ENCODE results near the gene RUSF1.

Gene RUSF1

GRCh38 chr16:31488468-31489297, 19.5 kb downstream of the RUSF1 start:
- Histone ChIP-seq H3K27ac (no peak overlapping the region), H3K4me3 (ENCODE audit: low read depth in 1 of 2, low read length in 1 of 2) (peak overlapping the region; percentile 67 to 90)
- no peak for TF ChIP-seq CTCF (IDR thresholded peaks at IDR 0.05)

GRCh38 chr16:31487720-31488467, 20.3 kb downstream of the RUSF1 start:
- no peaks in the 10 kb centered on the region for H3K9me3 ChIP-seq

More at GRCh38 chr16:31488468-31489297, 19.5 kb downstream of the RUSF1 start:
- Histone ChIP-seq H3K27me3 (peaks cover 34% of the 10 kb centered on the region), H3K36me3 (peaks cover 23% of the 10 kb centered on the region), H3K4me1 (ENCODE audit: control insufficient read depth in 1 of 2, insufficient read depth in 1 of 2, low read depth in 1 of 2, low read length in 1 of 2) (peaks cover 13 to 15% of the 10 kb centered on the region in 2 experiments), H3K9me3 (no peaks in the 10 kb centered on the region)

GRCh38 chr16:31487071-31487719, 21.0 kb downstream of the RUSF1 start:
- Histone ChIP-seq H3K27me3 (peaks cover 34% of the 10 kb centered on the region), H3K4me1 (ENCODE audit: control insufficient read depth in 1 of 2, insufficient read depth in 1 of 2, low read depth in 1 of 2, low read length in 1 of 2) (peaks cover 13 to 15% of the 10 kb centered on the region in 2 experiments), H3K27ac (no peak overlapping the region), H3K4me3 (ENCODE audit: low read depth in 1 of 2, low read length in 1 of 2) (peak overlapping the region; percentile 67 to 90), H3K36me3 (peaks cover 8% of the 10 kb centered on the region), H3K9me3 (no peaks in the 10 kb centered on the region)
- no peak for TF ChIP-seq CTCF (IDR thresholded peaks at IDR 0.05)

More at GRCh38 chr16:31487720-31488467, 20.3 kb downstream of the RUSF1 start:
- Histone ChIP-seq H3K4me1 (ENCODE audit: control insufficient read depth in 1 of 2, insufficient read depth in 1 of 2, low read depth in 1 of 2, low read length in 1 of 2) (peaks cover 13 to 15% of the 10 kb centered on the region in 2 experiments), H3K36me3 (peaks cover 15% of the 10 kb centered on the region), H3K4me3 (ENCODE audit: low read depth in 1 of 2, low read length in 1 of 2) (peak overlapping the region; percentile 67 to 90), H3K27ac (no peak overlapping the region), H3K27me3 (peaks cover 34% of the 10 kb centered on the region)
- TF ChIP-seq CTCF (IDR thresholded peaks at IDR 0.05): no peak

GRCh38 chr16:31486045-31486444, 22.1 kb downstream of the RUSF1 start:
- peaks cover 4% of the 10 kb centered on the region for H3K36me3 ChIP-seq
- H3K4me1 ChIP-seq (ENCODE audit: control insufficient read depth in 1 of 2, insufficient read depth in 1 of 2, low read depth in 1 of 2, low read length in 1 of 2): peaks cover 13 to 15% of the 10 kb centered on the region in 2 experiments
- no peak overlapping the region for H3K4me3 ChIP-seq (ENCODE audit: low read depth in 1 of 2, low read length in 1 of 2)
- no peak for TF ChIP-seq CTCF (IDR thresholded peaks at IDR 0.05)
- H3K9me3 ChIP-seq: no peaks in the 10 kb centered on the region
- peaks cover 34% of the 10 kb centered on the region for H3K27me3 ChIP-seq
- H3K27ac ChIP-seq: no peak overlapping the region

- Histone ChIP-seq H3K4me1 (ENCODE audit: control insufficient read depth in 1 of 2, insufficient read depth in 1 of 2, low read depth in 1 of 2, low read length in 1 of 2) (peaks cover 13 to 20% of the 10 kb centered on the region in 2 experiments), H3K36me3 (peaks cover 4% of the 10 kb centered on the region), H3K27me3 (peaks cover 34% of the 10 kb centered on the region), H3K9me3 (no peaks in the 10 kb centered on the region), H3K27ac (no peak overlapping the region), H3K4me3 (ENCODE audit: low read depth in 1 of 2, low read length in 1 of 2) (no peak overlapping the region)
- no peak for TF ChIP-seq CTCF (IDR thresholded peaks at IDR 0.05)
These were observed 22.6 kb downstream of the RUSF1 start for GRCh38 chr16:31485571-31485970.

All from neutrophil (primary cell).